ENCODE data around the gene PPP1R27. TPM values are rescaled to one million over a fixed set of nuclear protein-coding genes. Genes with fewer than 3 reads are reported as not detected.

The PPP1R27 gene
- total and polyA plus RNA-seq, 4 donors, result 0.31 to 0.35 TPM; not detected in 2

DNA sequence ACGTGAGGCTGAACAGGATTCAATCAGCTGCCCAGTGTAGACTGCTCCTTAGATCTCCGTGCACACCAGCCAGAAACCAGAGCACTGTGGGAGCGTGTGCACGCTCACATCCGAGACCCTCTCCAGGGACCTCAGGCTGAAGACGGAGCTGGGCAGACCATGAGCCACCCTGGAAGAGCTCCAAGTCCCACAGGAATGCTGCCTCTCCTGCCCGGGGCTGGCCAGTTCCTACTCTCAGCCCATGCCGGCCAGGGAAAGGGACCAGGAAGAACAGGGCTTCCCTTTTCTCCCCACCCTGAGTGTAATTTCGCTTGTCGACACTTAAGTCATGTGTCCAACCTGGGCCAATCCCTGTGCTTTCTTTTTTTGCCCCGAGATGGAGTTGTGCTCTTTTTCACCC is 49.7 kb upstream of the PPP1R27 start:
- Histone ChIP-seq H3K27me3 (ENCODE audit: control insufficient read depth in 4 of 4, insufficient read depth in 4 of 4, low read length in 3 of 4) (no peaks in the 10 kb centered on the region), H3K36me3 (ENCODE audit: control insufficient read depth in 4 of 4, insufficient read depth in 3 of 4, low read depth in 1 of 4, low read length in 3 of 4) (peaks cover 12 to 45% (median 23%) of the 10 kb centered on the region in 4 donors), H3K27ac (ENCODE audit: low read depth in 1 of 2, low read length in 2 of 2) (no peak overlapping the region), H3K9ac (ENCODE audit: low read depth in 1 of 2, low read length in 2 of 2) (no peak overlapping the region), H3K4me3 (ENCODE audit: low read depth in 1 of 3, low read length in 3 of 3) (no peak overlapping the region), H3K4me1 (ENCODE audit: control insufficient read depth in 4 of 4, insufficient read depth in 4 of 4, low read length in 3 of 4) (peaks cover 0 to 2% (median under 1%) of the 10 kb centered on the region in 4 donors), H3K9me3 (ENCODE audit: control insufficient read depth in 4 of 4, low read length in 3 of 4) (no peaks in the 10 kb centered on the region)
- TF ChIP-seq JUND (IDR thresholded peaks at IDR 0.05) (no peak), EGR1 (IDR thresholded peaks at IDR 0.05; ENCODE audit: low read depth in 2 of 2) (no peak), TAF1 (conservative IDR thresholded peaks at IDR 0.05) (no peak), NR2F2 (IDR thresholded peaks at IDR 0.05) (no peak), RAD21 (IDR thresholded peaks at IDR 0.05) (no peak), FOXA1 (IDR thresholded peaks at IDR 0.05) (no peak), FOXA2 (IDR thresholded peaks at IDR 0.05) (no peak), MAX (IDR thresholded peaks at IDR 0.05) (no peak), YY1 (IDR thresholded peaks at IDR 0.05) (no peak), HNF4G (IDR thresholded peaks at IDR 0.05) (no peak), GABPA (IDR thresholded peaks at IDR 0.05 in 1 of 2, conservative IDR thresholded peaks at IDR 0.05 in 1 of 2) (no peak)
- TF ChIP-seq, protein P1, sequence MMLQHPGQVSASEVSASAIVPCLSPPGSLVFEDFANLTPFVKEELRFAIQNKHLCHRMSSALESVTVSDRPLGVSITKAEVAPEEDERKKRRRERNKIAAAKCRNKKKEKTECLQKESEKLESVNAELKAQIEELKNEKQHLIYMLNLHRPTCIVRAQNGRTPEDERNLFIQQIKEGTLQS (IDR thresholded peaks at IDR 0.05), result no peak
- TF ChIP-seq, protein P2, sequence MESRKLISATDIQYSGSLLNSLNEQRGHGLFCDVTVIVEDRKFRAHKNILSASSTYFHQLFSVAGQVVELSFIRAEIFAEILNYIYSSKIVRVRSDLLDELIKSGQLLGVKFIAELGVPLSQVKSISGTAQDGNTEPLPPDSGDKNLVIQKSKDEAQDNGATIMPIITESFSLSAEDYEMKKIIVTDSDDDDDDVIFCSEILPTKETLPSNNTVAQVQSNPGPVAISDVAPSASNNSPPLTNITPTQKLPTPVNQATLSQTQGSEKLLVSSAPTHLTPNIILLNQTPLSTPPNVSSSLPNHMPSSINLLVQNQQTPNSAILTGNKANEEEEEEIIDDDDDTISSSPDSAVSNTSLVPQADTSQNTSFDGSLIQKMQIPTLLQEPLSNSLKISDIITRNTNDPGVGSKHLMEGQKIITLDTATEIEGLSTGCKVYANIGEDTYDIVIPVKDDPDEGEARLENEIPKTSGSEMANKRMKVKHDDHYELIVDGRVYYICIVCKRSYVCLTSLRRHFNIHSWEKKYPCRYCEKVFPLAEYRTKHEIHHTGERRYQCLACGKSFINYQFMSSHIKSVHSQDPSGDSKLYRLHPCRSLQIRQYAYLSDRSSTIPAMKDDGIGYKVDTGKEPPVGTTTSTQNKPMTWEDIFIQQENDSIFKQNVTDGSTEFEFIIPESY (IDR thresholded peaks at IDR 0.05), result no peak
- TF ChIP-seq, protein P3, sequence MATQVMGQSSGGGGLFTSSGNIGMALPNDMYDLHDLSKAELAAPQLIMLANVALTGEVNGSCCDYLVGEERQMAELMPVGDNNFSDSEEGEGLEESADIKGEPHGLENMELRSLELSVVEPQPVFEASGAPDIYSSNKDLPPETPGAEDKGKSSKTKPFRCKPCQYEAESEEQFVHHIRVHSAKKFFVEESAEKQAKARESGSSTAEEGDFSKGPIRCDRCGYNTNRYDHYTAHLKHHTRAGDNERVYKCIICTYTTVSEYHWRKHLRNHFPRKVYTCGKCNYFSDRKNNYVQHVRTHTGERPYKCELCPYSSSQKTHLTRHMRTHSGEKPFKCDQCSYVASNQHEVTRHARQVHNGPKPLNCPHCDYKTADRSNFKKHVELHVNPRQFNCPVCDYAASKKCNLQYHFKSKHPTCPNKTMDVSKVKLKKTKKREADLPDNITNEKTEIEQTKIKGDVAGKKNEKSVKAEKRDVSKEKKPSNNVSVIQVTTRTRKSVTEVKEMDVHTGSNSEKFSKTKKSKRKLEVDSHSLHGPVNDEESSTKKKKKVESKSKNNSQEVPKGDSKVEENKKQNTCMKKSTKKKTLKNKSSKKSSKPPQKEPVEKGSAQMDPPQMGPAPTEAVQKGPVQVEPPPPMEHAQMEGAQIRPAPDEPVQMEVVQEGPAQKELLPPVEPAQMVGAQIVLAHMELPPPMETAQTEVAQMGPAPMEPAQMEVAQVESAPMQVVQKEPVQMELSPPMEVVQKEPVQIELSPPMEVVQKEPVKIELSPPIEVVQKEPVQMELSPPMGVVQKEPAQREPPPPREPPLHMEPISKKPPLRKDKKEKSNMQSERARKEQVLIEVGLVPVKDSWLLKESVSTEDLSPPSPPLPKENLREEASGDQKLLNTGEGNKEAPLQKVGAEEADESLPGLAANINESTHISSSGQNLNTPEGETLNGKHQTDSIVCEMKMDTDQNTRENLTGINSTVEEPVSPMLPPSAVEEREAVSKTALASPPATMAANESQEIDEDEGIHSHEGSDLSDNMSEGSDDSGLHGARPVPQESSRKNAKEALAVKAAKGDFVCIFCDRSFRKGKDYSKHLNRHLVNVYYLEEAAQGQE (IDR thresholded peaks at IDR 0.05), result no peak
- TF ChIP-seq, protein P4, sequence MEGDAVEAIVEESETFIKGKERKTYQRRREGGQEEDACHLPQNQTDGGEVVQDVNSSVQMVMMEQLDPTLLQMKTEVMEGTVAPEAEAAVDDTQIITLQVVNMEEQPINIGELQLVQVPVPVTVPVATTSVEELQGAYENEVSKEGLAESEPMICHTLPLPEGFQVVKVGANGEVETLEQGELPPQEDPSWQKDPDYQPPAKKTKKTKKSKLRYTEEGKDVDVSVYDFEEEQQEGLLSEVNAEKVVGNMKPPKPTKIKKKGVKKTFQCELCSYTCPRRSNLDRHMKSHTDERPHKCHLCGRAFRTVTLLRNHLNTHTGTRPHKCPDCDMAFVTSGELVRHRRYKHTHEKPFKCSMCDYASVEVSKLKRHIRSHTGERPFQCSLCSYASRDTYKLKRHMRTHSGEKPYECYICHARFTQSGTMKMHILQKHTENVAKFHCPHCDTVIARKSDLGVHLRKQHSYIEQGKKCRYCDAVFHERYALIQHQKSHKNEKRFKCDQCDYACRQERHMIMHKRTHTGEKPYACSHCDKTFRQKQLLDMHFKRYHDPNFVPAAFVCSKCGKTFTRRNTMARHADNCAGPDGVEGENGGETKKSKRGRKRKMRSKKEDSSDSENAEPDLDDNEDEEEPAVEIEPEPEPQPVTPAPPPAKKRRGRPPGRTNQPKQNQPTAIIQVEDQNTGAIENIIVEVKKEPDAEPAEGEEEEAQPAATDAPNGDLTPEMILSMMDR (IDR thresholded peaks at IDR 0.05; ENCODE audit: low read depth, low read length, missing input control), result no peak
- no peak for DNase-seq (ENCODE audit: low spot score)
- WGBS, result 90% methylated on average over 11 of the region's 11 CpGs

DNA sequence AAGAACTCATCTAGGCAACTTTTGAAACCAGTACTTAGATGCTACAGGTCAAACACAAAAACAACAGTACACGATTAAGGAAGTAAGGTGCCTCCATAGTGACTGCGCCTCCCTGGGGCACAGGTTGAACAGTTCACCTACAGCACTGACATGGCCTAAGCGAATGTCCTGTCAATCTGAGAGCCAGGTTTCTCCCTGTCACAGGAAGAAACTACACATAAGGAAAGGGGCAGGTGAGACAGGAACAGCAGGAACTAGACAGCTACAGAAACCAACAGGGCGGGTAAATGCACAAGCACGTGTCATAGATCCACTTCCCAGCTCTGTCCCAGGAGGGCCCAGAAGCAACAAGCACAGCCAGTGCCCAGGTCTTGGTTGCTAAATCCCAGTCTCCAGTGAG is 44.3 kb upstream of the PPP1R27 start:
- H3K27ac ChIP-seq (ENCODE audit: low read depth in 1 of 2, low read length in 2 of 2), result no peak overlapping the region
- H3K4me1 ChIP-seq (ENCODE audit: control insufficient read depth in 4 of 4, insufficient read depth in 4 of 4, low read length in 3 of 4), result no peaks in the 10 kb centered on the region
- 84% methylated on average over 5 of the region's 5 CpGs for WGBS
- H3K9me3 ChIP-seq (ENCODE audit: control insufficient read depth in 4 of 4, low read length in 3 of 4), result no peaks in the 10 kb centered on the region
- peaks cover 2 to 7% (median 5%) of the 10 kb centered on the region in 4 donors for H3K36me3 ChIP-seq (ENCODE audit: control insufficient read depth in 4 of 4, insufficient read depth in 3 of 4, low read depth in 1 of 4, low read length in 3 of 4)
- H3K9ac ChIP-seq (ENCODE audit: low read depth in 1 of 2, low read length in 2 of 2), result no peak overlapping the region
- H3K27me3 ChIP-seq (ENCODE audit: control insufficient read depth in 4 of 4, insufficient read depth in 4 of 4, low read length in 3 of 4), result no peaks in the 10 kb centered on the region
- DNase-seq (ENCODE audit: low spot score), result no peak
- H3K4me3 ChIP-seq (ENCODE audit: low read depth in 1 of 3, low read length in 3 of 3), result no peak overlapping the region
- no peak for TF ChIP-seq YY1 (IDR thresholded peaks at IDR 0.05)
- TF ChIP-seq HNF4G (IDR thresholded peaks at IDR 0.05), result no peak
- no peak for TF ChIP-seq TAF1 (conservative IDR thresholded peaks at IDR 0.05)
- TF ChIP-seq, protein P2 (IDR thresholded peaks at IDR 0.05), result no peak
- TF ChIP-seq, protein P1 (IDR thresholded peaks at IDR 0.05), result no peak
- TF ChIP-seq JUND (IDR thresholded peaks at IDR 0.05), result no peak
- TF ChIP-seq SP1 (IDR thresholded peaks at IDR 0.05), result no peak
- TF ChIP-seq RAD21 (IDR thresholded peaks at IDR 0.05), result no peak
- TF ChIP-seq HNF4A (conservative IDR thresholded peaks at IDR 0.05), result no peak
- TF ChIP-seq, protein P4 (IDR thresholded peaks at IDR 0.05; ENCODE audit: low read depth, low read length, missing input control), result no peak
- no peak for TF ChIP-seq FOXA1 (IDR thresholded peaks at IDR 0.05)
- no peak for TF ChIP-seq MAX (IDR thresholded peaks at IDR 0.05)

All from liver (tissue), 9 donors.